ENCODE data around the gene ARMC7. TPM values are rescaled to one million over a fixed set of nuclear protein-coding genes. Genes with fewer than 3 reads are reported as not detected.

Gene ARMC7
- total RNA-seq, 1 donor from 2014 or later, result 20.2 TPM

GRCh38 chr17:75078284-75079022, 31.3 kb upstream of the ARMC7 start:
- DNase-seq (ENCODE audit: low spot score), result no peak

- no peak for DNase-seq (ENCODE audit: low spot score)
Observed at GRCh38 chr17:75079023-75079373, 30.8 kb upstream of the ARMC7 start.

- no peak for DNase-seq (ENCODE audit: low spot score)
Observed at GRCh38 chr17:75081611-75082540, 27.9 kb upstream of the ARMC7 start.

- DNase-seq (ENCODE audit: low spot score), result no peak
Observed at GRCh38 chr17:75082683-75083082, 27.1 kb upstream of the ARMC7 start.

- DNase-seq (ENCODE audit: low spot score), result peak; percentile 40
Observed at GRCh38 chr17:75084039-75084660, 25.6 kb upstream of the ARMC7 start.

GRCh38 chr17:75086496-75087181, 23.1 kb upstream of the ARMC7 start:
- no peak for DNase-seq (ENCODE audit: low spot score)

- DNase-seq (ENCODE audit: low spot score), result no peak
Observed at GRCh38 chr17:75087182-75087557, 22.6 kb upstream of the ARMC7 start.

GRCh38 chr17:75087558-75088453, 22.0 kb upstream of the ARMC7 start, which contains the start of gene SLC16A5:
Gene SLC16A5 (plus strand): TSS chr17:75087954. CDS start chr17:75093637, 5,683 bp downstream.
- DNase-seq (ENCODE audit: low spot score), result peak; percentile 83

- DNase-seq (ENCODE audit: low spot score), result peak; percentile 43
Observed at GRCh38 chr17:75088465-75089417, 21.0 kb upstream of the ARMC7 start.

- no peak for DNase-seq (ENCODE audit: low spot score)
Observed at GRCh38 chr17:75090871-75091854, 18.6 kb upstream of the ARMC7 start.

GRCh38 chr17:75091855-75092327, 17.9 kb upstream of the ARMC7 start:
- DNase-seq (ENCODE audit: low spot score), result no peak

- no peak for DNase-seq (ENCODE audit: low spot score)
Observed at GRCh38 chr17:75093548-75094158, 16.1 kb upstream of the ARMC7 start.

GRCh38 chr17:75094871-75095399, 14.8 kb upstream of the ARMC7 start:
- no peak for DNase-seq (ENCODE audit: low spot score)

- peak; percentile 87 for DNase-seq (ENCODE audit: low spot score)
Observed at GRCh38 chr17:75096082-75096625, 13.6 kb upstream of the ARMC7 start.

GRCh38 chr17:75097865-75098264, 11.9 kb upstream of the ARMC7 start:
- DNase-seq (ENCODE audit: low spot score), result no peak

- no peak for DNase-seq (ENCODE audit: low spot score)
Observed at GRCh38 chr17:75098861-75099260, 10.9 kb upstream of the ARMC7 start.
